Uterus (tissue), 4 donors: ENCODE measurements around the gene NKX3-2. TPM values are rescaled to one million over a fixed set of nuclear protein-coding genes. Genes with fewer than 3 reads are reported as not detected.

ENCODE experiments used
- DNase-seq, 2 donors: peaks; one replicate each; pipeline ENCODE4 v3.0.0-alpha.2; 2019 to 2020
- H3K27ac ChIP-seq, 2 donors: fragments of 200-600 bp; sonication (generic); 1 replicate in 1 of 2; 2 replicates in 1 of 2; pipeline ENCODE4 v1.5.1; 2016 to 2018
- H3K27me3 ChIP-seq, 2 donors: fragments of 200-600 bp; sonication (generic); one replicate each; pipeline ENCODE4 v1.5.1; 2018 to 2019; ENCODE audit warnings: control low read depth in 1 of 2
- H3K36me3 ChIP-seq, 2 donors: fragments of 200-600 bp; sonication (generic); one replicate each; pipeline ENCODE4 v1.5.1; 2019; ENCODE audit warnings: control low read depth in 1 of 2
- H3K4me1 ChIP-seq, 2 donors: fragments of 200-600 bp; sonication (generic); one replicate each; pipeline ENCODE4 v1.5.1; 2018 to 2019; ENCODE audit warnings: control low read depth in 1 of 2
- H3K4me3 ChIP-seq, 2 donors: fragments of 200-600 bp; sonication (generic); 1 replicate in 1 of 2; 2 replicates in 1 of 2; pipeline ENCODE4 v1.5.1; 2018 to 2019; ENCODE audit warnings: mild to moderate bottlenecking in 1 of 2
- H3K9me3 ChIP-seq, 2 donors: fragments of 200-600 bp; sonication (generic); one replicate each; pipeline ENCODE4 v1.5.1; 2019; ENCODE audit warnings: control low read depth in 1 of 2
- CTCF ChIP-seq, 4 experiments: fragments of 200-600 bp in 2 of 4; fragments of 450-650 bp in 2 of 4; sonication (generic) in 2 of 4; IDR thresholded peaks; one replicate each; pipeline ENCODE4 v1.5.1; 2016 to 2019; ENCODE audit warnings: antibody characterized with exemption in 4 of 4, mild to moderate bottlenecking in 2 of 4, moderate library complexity in 1 of 4
- POLR2A ChIP-seq, 2 donors: fragments of 450-650 bp; IDR thresholded peaks; one replicate each; pipeline ENCODE4 v1.6.1; 2016; ENCODE audit warnings: antibody characterized with exemption in 2 of 2, mild to moderate bottlenecking in 1 of 2, moderate library complexity in 1 of 2
- intact Hi-C: fragments of 100-400 bp; cut with DNase I; formaldehyde crosslinking; loops from one replicate; pipeline ENCODE4 v1.15.1; 2023; ENCODE audit warnings: low total_unique reads
- total RNA-seq, 4 donors: library from RNA; depleted of rRNA in 3 of 4; stranded (reverse); fragments of >200 nt in 3 of 4; gene quantifications; one replicate each; pipeline versions ENCODE4 v1.1.0 to v1.2.4, GENCODE V29; 2014 to 2023
- donor health status: DM: yes; HTN: yes; CAD: no.

Gene NKX3-2
- total RNA-seq, 4 donors from 2014 or later: 0.62 to 1.2 TPM; not detected in 2

GRCh38 chr4:13546142-13546940 lies 2.0 kb upstream of the NKX3-2 start:
- Histone ChIP-seq H3K27me3 (peaks cover 37 to 51% of the 10 kb centered on the region in 2 donors), H3K4me3 (no peak overlapping the region), H3K27ac (no peak overlapping the region), H3K4me1 (peaks cover 0 to 11% of the 10 kb centered on the region in 2 donors), H3K36me3 (no peaks in the 10 kb centered on the region), H3K9me3 (no peaks in the 10 kb centered on the region)
- no peak for DNase-seq
- TF ChIP-seq POLR2A (IDR thresholded peaks at IDR 0.05) (no peak), CTCF (IDR thresholded peaks at IDR 0.05) (no peak)
- intact Hi-C loops: loop anchor here (5.0 kb wide), 1 partner anchor 694 kb away; no protein-coding TSS in a partner anchor

GRCh38 chr4:13545394-13545808 lies 1.1 kb upstream of the NKX3-2 start:
- H3K9me3 ChIP-seq: no peaks in the 10 kb centered on the region
- no peak overlapping the region for H3K27ac ChIP-seq
- H3K36me3 ChIP-seq: no peaks in the 10 kb centered on the region
- peaks cover 0 to 11% of the 10 kb centered on the region in 2 donors for H3K4me1 ChIP-seq
- peaks cover 37 to 56% of the 10 kb centered on the region in 2 donors for H3K27me3 ChIP-seq
- intact Hi-C loops: loop anchor here (5.0 kb wide), 1 partner anchor 693 kb away; no protein-coding TSS in a partner anchor
- no peak for DNase-seq
- TF ChIP-seq CTCF (IDR thresholded peaks at IDR 0.05): no peak
- no peak for TF ChIP-seq POLR2A (IDR thresholded peaks at IDR 0.05)
- peak overlapping the region in 1 of 2 donors; percentile 32 for H3K4me3 ChIP-seq

- peak; percentile 54 to 76 for DNase-seq
- Histone ChIP-seq H3K4me3 (peak overlapping the region; percentile 32 to 47), H3K36me3 (no peaks in the 10 kb centered on the region), H3K4me1 (peaks cover 0 to 11% of the 10 kb centered on the region in 2 donors), H3K9me3 (no peaks in the 10 kb centered on the region), H3K27me3 (peaks cover 37 to 62% of the 10 kb centered on the region in 2 donors), H3K27ac (peak overlapping the region; percentile 25 to 64)
- intact Hi-C loops: loop anchor here (5.0 kb wide), 1 partner anchor 692 kb away; no protein-coding TSS in a partner anchor
- TF ChIP-seq CTCF (IDR thresholded peaks at IDR 0.05) (no peak), POLR2A (IDR thresholded peaks at IDR 0.05) (no peak)
Measured at GRCh38 chr4:13544606-13545393, 492 bp upstream of the NKX3-2 start.

- no peak for DNase-seq
- no peak overlapping the region for H3K27ac ChIP-seq
Measured at GRCh38 chr4:13543032-13543838, 1.1 kb downstream of the NKX3-2 start.

More at GRCh38 chr4:13543032-13543838, 1.1 kb downstream of the NKX3-2 start:
- Histone ChIP-seq H3K4me1 (peaks cover 0 to 11% of the 10 kb centered on the region in 2 donors), H3K4me3 (peak overlapping the region; percentile 18 to 47), H3K9me3 (no peaks in the 10 kb centered on the region), H3K36me3 (no peaks in the 10 kb centered on the region), H3K27me3 (peaks cover 38 to 67% of the 10 kb centered on the region in 2 donors)
- intact Hi-C loops: no loop called here
- TF ChIP-seq POLR2A (IDR thresholded peaks at IDR 0.05): no peak
- TF ChIP-seq CTCF (IDR thresholded peaks at IDR 0.05): no peak
